Measurements from ENCODE around the gene PLAAT3. TPM values are rescaled to one million over a fixed set of nuclear protein-coding genes. Genes with fewer than 3 reads are reported as not detected.
A peak's percentile ranks its signal among the peaks of the same experiment; 100 is the strongest.

The PLAAT3 gene
- total RNA-seq, 1 donor from 2014 or later, result 65.4 TPM

- peak overlapping the region; percentile 62 for H3K27ac Mint-ChIP-seq
- DNase-seq (ENCODE audit: extremely low spot score, unreplicated experiment), result no peak
- H3K4me1 Mint-ChIP-seq (ENCODE audit: unreplicated experiment), result peaks cover 26% of the 10 kb centered on the region
- no peaks in the 10 kb centered on the region for H3K27me3 Mint-ChIP-seq
- no peak for TF ChIP-seq CTCF (conservative IDR thresholded peaks at IDR 0.05)
- peaks cover 9% of the 10 kb centered on the region for H3K36me3 Mint-ChIP-seq
- no peak overlapping the region for H3K4me3 Mint-ChIP-seq
- no peaks in the 10 kb centered on the region for H3K9me3 Mint-ChIP-seq
These were observed 44.7 kb downstream of the PLAAT3 start for GRCh38 chr11:63569570-63569969.

GRCh38 chr11:63567044-63567840 lies 47.0 kb downstream of the PLAAT3 start:
- no peak for TF ChIP-seq CTCF (conservative IDR thresholded peaks at IDR 0.05)
- no peaks in the 10 kb centered on the region for H3K27me3 Mint-ChIP-seq
- no peaks in the 10 kb centered on the region for H3K9me3 Mint-ChIP-seq
- H3K4me1 Mint-ChIP-seq (ENCODE audit: unreplicated experiment), result peaks cover 28% of the 10 kb centered on the region
- no peak for DNase-seq (ENCODE audit: extremely low spot score, unreplicated experiment)
- H3K4me3 Mint-ChIP-seq, result peak overlapping the region; percentile 69
- H3K36me3 Mint-ChIP-seq, result no peaks in the 10 kb centered on the region
- peak overlapping the region; percentile 98 for H3K27ac Mint-ChIP-seq

- Mint-ChIP-seq H3K4me3 (peak overlapping the region; percentile 78), H3K27ac (peak overlapping the region; percentile 99), H3K4me1 (ENCODE audit: unreplicated experiment) (peaks cover 33% of the 10 kb centered on the region), H3K27me3 (no peaks in the 10 kb centered on the region), H3K9me3 (no peaks in the 10 kb centered on the region), H3K36me3 (no peaks in the 10 kb centered on the region)
- TF ChIP-seq CTCF (conservative IDR thresholded peaks at IDR 0.05), result no peak
- DNase-seq (ENCODE audit: extremely low spot score, unreplicated experiment), result no peak
These were observed 49.4 kb downstream of the PLAAT3 start for GRCh38 chr11:63564784-63565350.

GRCh38 chr11:63564056-63564774 lies 50.0 kb downstream of the PLAAT3 start:
- H3K27me3 Mint-ChIP-seq, result no peaks in the 10 kb centered on the region
- DNase-seq (ENCODE audit: extremely low spot score, unreplicated experiment), result no peak
- H3K4me1 Mint-ChIP-seq (ENCODE audit: unreplicated experiment), result peaks cover 33% of the 10 kb centered on the region
- no peaks in the 10 kb centered on the region for H3K36me3 Mint-ChIP-seq
- peak overlapping the region; percentile 78 for H3K4me3 Mint-ChIP-seq
- H3K27ac Mint-ChIP-seq, result peak overlapping the region; percentile 99
- H3K9me3 Mint-ChIP-seq, result no peaks in the 10 kb centered on the region
- TF ChIP-seq CTCF (conservative IDR thresholded peaks at IDR 0.05), result no peak

- Mint-ChIP-seq H3K9me3 (no peaks in the 10 kb centered on the region), H3K27me3 (no peaks in the 10 kb centered on the region), H3K4me1 (ENCODE audit: unreplicated experiment) (peaks cover 31% of the 10 kb centered on the region), H3K27ac (peak within 1 kb of the TSS; percentile 99), H3K36me3 (no peaks in the 10 kb centered on the region), H3K4me3 (peak within 1 kb of the TSS; percentile 51)
- no peak for DNase-seq (ENCODE audit: extremely low spot score, unreplicated experiment)
- TF ChIP-seq CTCF (conservative IDR thresholded peaks at IDR 0.05), result no peak
These were observed 50.8 kb downstream of the PLAAT3 start, which contains the start of gene PLAAT2 for GRCh38 chr11:63563201-63564055. Gene PLAAT2, minus strand, starts transcription at chr11:63563379. Its CDS starts 55 bp downstream, at chr11:63563324.
